ENCODE measurements around the gene PCNX3.

DNA sequence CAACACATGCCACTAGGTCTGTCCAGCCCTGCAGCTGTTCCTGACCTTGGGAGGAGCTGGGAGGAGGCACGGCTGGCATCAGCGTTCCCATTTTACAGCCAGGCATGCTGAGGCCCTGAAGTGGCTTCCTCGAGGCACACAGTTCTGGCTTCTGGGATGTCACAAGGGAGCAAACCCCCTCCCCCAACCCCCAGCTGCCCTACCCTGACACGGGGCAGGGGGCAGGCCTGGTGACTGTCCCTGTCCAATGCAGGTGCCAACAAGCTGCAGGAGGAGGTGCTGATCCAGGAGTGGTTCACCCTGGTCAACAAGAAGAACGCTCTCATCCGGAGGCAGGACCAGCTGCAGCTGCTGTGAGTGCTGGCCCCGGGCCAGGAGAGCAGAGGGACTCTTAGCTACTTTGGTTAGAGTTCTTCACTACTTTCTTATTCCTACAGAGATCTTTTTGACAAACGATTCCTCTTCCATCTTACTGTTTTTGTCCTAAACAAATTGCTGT lies 25.3 kb upstream of the PCNX3 start:
- no peak for TF ChIP-seq ZFX (IDR thresholded peaks at IDR 0.05; ENCODE audit: borderline replicate concordance)
- TF ChIP-seq, protein P1, sequence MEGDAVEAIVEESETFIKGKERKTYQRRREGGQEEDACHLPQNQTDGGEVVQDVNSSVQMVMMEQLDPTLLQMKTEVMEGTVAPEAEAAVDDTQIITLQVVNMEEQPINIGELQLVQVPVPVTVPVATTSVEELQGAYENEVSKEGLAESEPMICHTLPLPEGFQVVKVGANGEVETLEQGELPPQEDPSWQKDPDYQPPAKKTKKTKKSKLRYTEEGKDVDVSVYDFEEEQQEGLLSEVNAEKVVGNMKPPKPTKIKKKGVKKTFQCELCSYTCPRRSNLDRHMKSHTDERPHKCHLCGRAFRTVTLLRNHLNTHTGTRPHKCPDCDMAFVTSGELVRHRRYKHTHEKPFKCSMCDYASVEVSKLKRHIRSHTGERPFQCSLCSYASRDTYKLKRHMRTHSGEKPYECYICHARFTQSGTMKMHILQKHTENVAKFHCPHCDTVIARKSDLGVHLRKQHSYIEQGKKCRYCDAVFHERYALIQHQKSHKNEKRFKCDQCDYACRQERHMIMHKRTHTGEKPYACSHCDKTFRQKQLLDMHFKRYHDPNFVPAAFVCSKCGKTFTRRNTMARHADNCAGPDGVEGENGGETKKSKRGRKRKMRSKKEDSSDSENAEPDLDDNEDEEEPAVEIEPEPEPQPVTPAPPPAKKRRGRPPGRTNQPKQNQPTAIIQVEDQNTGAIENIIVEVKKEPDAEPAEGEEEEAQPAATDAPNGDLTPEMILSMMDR (IDR thresholded peaks at IDR 0.05) = no peak

Data from 22Rv1 (cell line).